K562 treated with DMSO at 1 percent for 48 hours (cell line): ENCODE data around the gene CFLAR. TPM values are rescaled to one million over a fixed set of nuclear protein-coding genes. Genes with fewer than 3 reads are reported as not detected.

Experiments
- total RNA-seq: library from RNA; unstranded; fragments of 300-600 nt; gene quantifications from 2 replicates; pipeline ENCODE4 v1.2.3, GENCODE V29; 2022; ENCODE audit warnings: low replicate concordance; ENCODE audit errors: extremely low read depth

CFLAR gene
- total RNA-seq: not detected in 2 replicates

DNA sequence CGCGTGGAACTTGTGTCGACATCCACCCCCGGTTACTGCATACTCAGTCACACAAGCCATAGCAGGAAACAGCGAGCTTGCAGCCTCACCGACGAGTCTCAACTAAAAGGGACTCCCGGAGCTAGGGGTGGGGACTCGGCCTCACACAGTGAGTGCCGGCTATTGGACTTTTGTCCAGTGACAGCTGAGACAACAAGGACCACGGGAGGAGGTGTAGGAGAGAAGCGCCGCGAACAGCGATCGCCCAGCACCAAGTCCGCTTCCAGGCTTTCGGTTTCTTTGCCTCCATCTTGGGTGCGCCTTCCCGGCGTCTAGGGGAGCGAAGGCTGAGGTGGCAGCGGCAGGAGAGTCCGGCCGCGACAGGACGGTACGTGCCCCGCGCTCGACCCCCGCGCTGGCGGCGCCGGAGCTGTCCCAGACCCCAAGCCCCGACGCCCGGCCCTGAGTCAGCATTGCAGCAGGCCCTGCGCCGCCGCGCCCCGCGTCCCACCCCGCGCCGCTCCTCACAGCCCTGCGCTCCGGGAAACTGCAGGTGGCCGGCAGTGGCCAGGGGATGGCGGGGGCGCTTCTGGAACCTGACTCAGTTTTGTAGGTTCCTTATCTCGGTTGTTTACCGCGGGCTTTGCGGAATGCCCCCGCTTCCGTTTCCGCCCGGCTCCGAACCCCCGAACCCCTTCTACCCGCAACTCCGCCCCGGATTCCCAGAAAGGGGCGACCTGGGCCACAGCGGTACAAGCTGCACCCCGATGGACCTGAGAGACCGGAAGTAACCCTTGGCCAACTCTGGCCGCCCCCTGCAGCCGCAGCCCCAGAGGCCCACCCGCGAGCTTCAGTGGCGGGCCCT, at the start of gene CFLAR:
CFLAR (plus strand) TSS at position 50 of the 844 bp plus-strand sequence. CDS start 13,702 bp downstream, outside the sequence.

DNA sequence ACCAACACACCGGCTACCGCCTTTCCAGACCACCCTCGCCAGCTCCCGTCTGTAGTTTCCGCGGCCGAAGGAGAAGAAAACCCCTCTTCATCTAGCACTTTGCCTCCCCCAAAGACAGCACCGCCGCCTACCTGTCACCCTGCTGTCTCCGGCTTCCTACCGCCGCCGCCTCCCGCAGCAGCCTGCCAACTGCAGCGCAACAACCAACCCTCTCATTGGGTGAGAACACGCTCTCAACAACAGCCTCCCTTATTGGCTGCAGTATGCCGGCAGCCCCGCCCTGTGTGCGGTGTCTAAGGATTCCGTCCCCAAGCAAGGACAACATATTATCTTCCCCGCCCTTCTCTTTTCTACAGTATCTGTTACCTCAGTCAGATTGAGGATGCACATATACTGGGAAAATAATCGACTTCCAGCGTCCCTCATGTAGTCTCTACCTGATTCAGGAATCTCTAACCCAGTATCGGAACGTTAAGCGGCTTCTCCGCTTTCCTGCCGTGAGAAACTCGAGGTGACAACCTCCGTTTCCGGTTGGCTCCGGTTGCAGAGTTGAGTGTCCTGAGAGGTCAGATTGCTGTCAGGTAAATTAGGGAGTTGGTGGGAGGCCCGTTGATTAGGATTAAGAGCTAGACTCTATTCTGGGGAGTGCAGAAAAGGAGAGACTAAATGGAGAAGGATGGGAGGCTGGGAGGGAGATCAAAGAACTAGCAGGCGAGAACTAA, 44.3 kb upstream of the CFLAR start, which contains the start of the genes HYCC2 and NDUFB3:
HYCC2 (minus strand) TSS at position 193 of the 722 bp plus-strand sequence. CDS start 47,662 bp downstream, outside the sequence.
NDUFB3 (plus strand) TSS at position 523 of the 722 bp plus-strand sequence. CDS start 6,882 bp downstream, outside the sequence.

DNA sequence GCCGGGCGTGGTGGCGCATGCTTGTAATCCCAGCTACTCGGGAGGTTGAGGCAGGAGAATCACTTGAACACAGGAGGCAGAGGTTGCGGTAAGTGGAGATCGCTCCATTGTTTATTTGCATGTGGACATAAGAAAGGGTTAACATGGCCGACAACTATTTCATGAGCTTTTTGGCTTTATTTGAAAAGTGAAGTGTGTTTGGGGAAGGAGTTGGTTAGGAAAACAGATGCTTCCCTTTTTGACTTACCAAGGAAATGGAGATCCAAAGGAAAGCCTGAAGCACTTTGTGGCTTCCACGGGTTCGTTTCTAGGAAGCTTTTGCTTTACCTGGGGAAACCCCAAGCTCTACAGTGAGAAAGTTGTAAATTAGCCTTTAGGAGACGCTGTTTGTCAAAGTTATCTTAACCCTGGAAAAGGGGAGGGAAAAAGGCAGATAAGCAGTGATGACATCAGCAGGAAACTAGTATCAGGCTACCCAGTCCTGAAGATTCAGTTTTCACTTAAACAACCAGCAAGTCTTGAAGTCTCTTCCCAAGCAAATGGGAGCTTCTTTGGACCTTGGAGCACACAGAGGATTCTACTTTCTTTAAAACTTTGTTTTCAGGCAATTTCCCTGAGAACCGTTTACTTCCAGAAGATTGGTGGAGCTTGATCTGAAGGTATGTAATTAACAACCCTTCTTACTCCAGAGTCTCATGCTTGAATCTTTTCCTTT, 66.8 kb downstream of the CFLAR start, which contains the start of gene CASP10:
CASP10 (plus strand) TSS at position 492 of the 715 bp plus-strand sequence. CDS start 2,637 bp downstream, outside the sequence.

Other genes starting within 250 kb of the CFLAR start
- gene PPIL3, start 227.1 kb upstream of the CFLAR start, total RNA-seq: not detected in 2 replicates
- gene NIF3L1, start 226.8 kb upstream of the CFLAR start, total RNA-seq: not detected in 2 replicates
- gene ORC2, start 152.5 kb upstream of the CFLAR start, total RNA-seq: not detected in 2 replicates
- gene HYCC2, start 44.5 kb upstream of the CFLAR start, total RNA-seq: not detected in 2 replicates
- not detected in 2 replicates for gene NDUFB3, start 44.2 kb upstream of the CFLAR start, total RNA-seq
- not detected in 2 replicates for gene CASP10, start 67.0 kb downstream of the CFLAR start, total RNA-seq
- gene CASP8, start 144.4 kb downstream of the CFLAR start, total RNA-seq: not detected in 2 replicates
- gene FLACC1, start 241.2 kb downstream of the CFLAR start, total RNA-seq: not detected in 2 replicates